ENCODE results near the gene SLC39A3.

Gene SLC39A3

DNA sequence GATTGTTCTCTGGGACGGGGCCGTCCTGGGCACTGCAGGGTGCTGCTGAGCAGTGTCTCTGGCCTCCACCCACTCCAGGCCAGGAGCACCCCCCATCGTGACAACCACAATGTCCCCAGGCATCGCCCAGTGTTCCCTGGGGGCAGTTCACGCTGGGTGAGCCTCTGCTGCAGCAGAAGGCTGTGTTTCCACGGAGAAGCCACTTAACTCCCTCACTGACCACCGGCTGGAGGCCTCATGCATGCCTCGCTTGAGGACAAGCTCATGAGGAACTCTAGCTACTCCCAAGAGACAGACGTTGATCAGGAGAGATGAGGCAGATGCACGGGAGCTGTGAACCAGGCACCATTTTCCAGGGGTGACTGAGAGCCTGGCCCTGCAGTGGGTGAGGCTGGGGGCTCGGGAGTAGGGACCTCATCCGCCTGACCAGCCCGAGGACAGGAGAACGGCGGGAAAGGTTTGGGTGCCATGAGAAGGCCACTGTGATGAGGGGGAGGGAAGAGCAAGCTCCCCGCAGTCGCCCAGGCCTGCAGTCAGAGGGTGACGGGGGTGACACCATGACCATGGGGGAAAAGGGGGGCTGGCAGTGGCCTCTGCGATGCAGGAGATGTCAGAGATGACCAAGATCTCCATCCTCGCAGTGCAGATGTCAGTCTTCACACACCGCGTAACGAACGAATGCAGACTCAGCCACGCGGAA is 5.1 kb downstream of the SLC39A3 start:
- TF ChIP-seq, protein P1, sequence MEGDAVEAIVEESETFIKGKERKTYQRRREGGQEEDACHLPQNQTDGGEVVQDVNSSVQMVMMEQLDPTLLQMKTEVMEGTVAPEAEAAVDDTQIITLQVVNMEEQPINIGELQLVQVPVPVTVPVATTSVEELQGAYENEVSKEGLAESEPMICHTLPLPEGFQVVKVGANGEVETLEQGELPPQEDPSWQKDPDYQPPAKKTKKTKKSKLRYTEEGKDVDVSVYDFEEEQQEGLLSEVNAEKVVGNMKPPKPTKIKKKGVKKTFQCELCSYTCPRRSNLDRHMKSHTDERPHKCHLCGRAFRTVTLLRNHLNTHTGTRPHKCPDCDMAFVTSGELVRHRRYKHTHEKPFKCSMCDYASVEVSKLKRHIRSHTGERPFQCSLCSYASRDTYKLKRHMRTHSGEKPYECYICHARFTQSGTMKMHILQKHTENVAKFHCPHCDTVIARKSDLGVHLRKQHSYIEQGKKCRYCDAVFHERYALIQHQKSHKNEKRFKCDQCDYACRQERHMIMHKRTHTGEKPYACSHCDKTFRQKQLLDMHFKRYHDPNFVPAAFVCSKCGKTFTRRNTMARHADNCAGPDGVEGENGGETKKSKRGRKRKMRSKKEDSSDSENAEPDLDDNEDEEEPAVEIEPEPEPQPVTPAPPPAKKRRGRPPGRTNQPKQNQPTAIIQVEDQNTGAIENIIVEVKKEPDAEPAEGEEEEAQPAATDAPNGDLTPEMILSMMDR (IDR thresholded peaks at IDR 0.05; ENCODE audit: low read depth, low read length): no peak
- H3K27ac ChIP-seq: no peak overlapping the region
- H3K36me3 ChIP-seq: peaks cover 48% of the 10 kb centered on the region

DNA sequence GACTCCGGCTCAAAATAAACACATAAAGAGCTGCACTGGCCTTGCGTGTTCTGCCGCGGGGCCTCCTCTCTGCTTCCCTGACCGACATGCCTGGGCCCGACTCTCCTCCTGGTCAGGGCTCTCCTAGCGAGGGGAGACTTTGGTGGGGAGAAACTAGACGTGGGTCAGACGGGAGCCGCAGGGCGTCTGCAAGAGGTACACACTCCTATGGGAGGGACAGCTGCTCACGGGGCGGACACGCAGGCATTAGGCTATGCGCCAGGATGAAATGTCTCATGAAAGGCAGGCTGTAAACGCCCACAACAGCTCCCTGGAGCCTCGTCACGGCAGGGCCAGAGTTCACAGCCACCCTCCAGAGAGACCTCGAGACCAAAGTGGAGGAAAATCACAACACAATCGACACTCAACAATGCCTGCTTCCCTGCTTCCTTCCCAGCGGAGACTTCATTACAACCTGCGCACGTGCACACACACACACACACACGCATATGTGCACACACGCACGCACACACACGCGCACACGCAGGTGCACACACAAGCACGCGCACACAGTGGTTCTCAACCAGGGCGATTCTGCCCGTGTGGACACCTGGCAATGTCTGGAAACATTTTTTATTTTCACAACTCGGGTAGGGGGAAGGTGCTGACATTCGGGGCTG is 5.8 kb downstream of the SLC39A3 start:
- no peak overlapping the region for H3K27ac ChIP-seq
- H3K9me3 ChIP-seq (ENCODE audit: severe bottlenecking): no peaks in the 10 kb centered on the region
- TF ChIP-seq, protein P1 (IDR thresholded peaks at IDR 0.05; ENCODE audit: low read depth, low read length): no peak
- peaks cover 48% of the 10 kb centered on the region for H3K36me3 ChIP-seq
- H3K4me3 ChIP-seq (ENCODE audit: low read depth, low read length): no peak overlapping the region
- DNase-seq: no peak
- H3K27me3 ChIP-seq (ENCODE audit: insufficient read depth, low read depth, severe bottlenecking): no peaks in the 10 kb centered on the region

More for the DNA sequence above, 5.1 kb downstream of the SLC39A3 start:
- Histone ChIP-seq H3K9me3 (ENCODE audit: severe bottlenecking) (no peaks in the 10 kb centered on the region), H3K27me3 (ENCODE audit: insufficient read depth, low read depth, severe bottlenecking) (no peaks in the 10 kb centered on the region), H3K4me3 (ENCODE audit: low read depth, low read length) (no peak overlapping the region)
- DNase-seq: no peak

DNA sequence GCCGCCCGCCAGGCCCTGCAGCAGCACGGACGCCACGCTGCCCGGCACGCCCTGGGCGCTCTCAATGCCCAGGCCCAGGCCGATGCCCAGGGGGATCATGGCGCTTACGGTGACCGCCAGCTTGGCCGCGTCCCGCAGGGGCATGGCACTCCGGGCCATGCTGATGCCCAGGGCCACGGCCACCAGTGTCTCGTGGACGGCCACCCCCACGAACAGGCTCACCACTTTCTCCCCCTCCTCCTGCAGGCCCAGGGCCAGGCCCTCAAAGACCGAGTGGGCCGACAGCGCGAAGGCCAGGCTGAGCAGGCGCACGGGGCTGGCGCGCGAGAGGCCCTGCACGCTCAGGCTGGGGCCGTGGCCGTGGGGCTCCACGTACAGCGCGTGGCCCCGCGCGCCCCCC is 6.9 kb downstream of the SLC39A3 start:
- no peaks in the 10 kb centered on the region for H3K27me3 ChIP-seq (ENCODE audit: insufficient read depth, low read depth, severe bottlenecking)
- peaks cover 44% of the 10 kb centered on the region for H3K36me3 ChIP-seq
- H3K9me3 ChIP-seq (ENCODE audit: severe bottlenecking): no peaks in the 10 kb centered on the region
- H3K4me3 ChIP-seq (ENCODE audit: low read depth, low read length): no peak overlapping the region
- DNase-seq: no peak
- no peak overlapping the region for H3K27ac ChIP-seq
- TF ChIP-seq, protein P1 (IDR thresholded peaks at IDR 0.05; ENCODE audit: low read depth, low read length): no peak

DNA sequence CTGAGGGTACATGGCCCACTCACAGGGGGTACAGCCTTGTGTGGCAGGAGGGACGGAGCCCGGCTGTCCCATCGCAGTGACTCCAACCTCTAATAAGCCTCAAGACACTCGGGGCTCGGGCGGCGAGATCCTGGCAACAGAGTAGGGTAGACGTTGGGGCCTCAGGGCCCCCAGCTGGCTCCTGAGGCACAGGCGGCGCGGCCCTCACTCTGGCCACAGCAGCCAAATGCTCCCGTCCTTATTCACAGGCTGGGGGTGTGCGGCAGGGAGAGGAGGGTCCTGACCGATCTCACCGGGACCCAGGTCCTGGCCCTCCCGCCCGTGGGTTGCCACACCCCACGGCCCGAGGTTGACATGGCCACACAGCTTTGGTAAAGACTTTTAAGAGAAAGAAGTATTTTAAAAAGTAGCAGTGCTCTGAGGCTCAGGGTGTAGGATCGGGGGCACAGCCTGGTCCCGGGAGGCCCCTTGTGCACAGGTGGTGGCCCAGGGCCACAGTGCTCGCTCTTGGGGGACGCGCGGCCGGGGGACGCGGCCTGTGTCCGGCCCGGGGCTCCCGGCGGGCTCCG is 7.6 kb downstream of the SLC39A3 start:
- Histone ChIP-seq H3K27me3 (ENCODE audit: insufficient read depth, low read depth, severe bottlenecking) (peaks cover 3% of the 10 kb centered on the region), H3K4me3 (ENCODE audit: low read depth, low read length) (no peak overlapping the region), H3K36me3 (peaks cover 44% of the 10 kb centered on the region), H3K9me3 (ENCODE audit: severe bottlenecking) (no peaks in the 10 kb centered on the region), H3K27ac (no peak overlapping the region)
- no peak for DNase-seq
- TF ChIP-seq, protein P1 (IDR thresholded peaks at IDR 0.05; ENCODE audit: low read depth, low read length): no peak

DNA sequence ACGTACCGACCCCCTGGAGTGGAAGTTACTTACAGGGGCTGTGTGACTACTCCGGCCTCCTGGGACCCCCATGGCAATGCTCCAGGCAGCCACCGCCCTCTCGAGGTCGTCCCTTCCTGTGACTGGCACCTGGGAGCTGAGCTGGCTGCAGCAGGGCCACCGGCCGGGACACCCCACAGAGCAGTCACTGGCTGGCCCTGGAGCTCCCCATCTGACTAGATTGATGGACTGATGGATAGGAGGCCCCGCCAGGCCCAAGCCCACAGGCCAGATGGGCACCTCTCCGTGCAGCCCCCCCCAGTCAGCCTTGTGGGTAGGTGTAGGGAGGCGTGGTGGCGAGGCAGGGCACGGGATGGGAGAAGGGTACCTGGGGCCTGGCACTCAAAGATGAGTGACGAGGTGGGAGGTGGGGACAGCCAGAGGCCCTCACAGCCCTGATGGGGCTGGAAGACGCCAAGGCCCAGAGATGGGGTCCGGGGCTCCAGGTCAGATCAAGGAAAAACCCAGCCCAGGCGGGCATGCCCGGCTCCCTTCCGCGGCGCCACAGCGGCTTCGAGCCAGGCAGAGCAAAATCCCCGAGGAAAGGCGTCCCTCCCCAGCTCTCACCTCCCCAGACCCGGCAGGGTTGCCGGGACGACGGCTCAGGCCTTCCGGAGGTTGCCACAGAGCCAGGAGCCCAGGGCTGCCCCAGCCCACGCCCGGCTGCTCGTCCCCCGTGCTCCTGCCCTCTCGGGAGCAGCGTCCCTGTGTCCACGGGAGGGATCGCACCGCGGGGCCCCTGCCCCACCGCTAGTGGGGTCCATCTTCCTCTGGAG is 8.4 kb downstream of the SLC39A3 start:
- no peak overlapping the region for H3K4me3 ChIP-seq (ENCODE audit: low read depth, low read length)
- DNase-seq: no peak
- peaks cover 10% of the 10 kb centered on the region for H3K27me3 ChIP-seq (ENCODE audit: insufficient read depth, low read depth, severe bottlenecking)
- TF ChIP-seq, protein P1 (IDR thresholded peaks at IDR 0.05; ENCODE audit: low read depth, low read length): no peak
- H3K36me3 ChIP-seq: peaks cover 36% of the 10 kb centered on the region
- H3K27ac ChIP-seq: no peak overlapping the region
- no peaks in the 10 kb centered on the region for H3K9me3 ChIP-seq (ENCODE audit: severe bottlenecking)
